ENCODE data around the gene CD47.

CD47 gene

GRCh38 chr3:108013141-108014055, 77.4 kb downstream of the CD47 start:
- DNase-seq (ENCODE audit: low read depth in 2 of 2): no peak

DNA sequence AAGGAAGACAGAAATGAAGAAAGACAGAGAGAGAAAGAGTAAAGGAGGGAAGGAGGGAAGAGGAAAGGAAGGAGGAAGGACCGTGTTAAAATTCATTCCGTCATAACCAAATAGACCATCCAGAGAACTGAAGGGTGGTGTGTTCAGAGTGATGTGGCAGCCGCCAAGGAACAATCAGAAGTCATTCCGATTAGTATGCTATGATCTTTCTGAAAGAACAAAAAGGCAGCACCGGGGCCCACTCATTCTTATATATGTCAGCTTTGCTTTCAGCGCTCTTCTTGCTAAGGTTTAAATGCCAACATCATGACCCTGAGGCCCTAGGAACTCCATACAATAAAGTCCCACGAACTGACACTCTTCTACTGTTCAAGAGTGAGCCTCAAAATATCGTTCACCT, 78.5 kb downstream of the CD47 start:
- DNase-seq (ENCODE audit: low read depth in 2 of 2): no peak

- no peak for DNase-seq (ENCODE audit: low read depth in 2 of 2)
Measured at GRCh38 chr3:108011616-108012015, 79.2 kb downstream of the CD47 start.

DNA sequence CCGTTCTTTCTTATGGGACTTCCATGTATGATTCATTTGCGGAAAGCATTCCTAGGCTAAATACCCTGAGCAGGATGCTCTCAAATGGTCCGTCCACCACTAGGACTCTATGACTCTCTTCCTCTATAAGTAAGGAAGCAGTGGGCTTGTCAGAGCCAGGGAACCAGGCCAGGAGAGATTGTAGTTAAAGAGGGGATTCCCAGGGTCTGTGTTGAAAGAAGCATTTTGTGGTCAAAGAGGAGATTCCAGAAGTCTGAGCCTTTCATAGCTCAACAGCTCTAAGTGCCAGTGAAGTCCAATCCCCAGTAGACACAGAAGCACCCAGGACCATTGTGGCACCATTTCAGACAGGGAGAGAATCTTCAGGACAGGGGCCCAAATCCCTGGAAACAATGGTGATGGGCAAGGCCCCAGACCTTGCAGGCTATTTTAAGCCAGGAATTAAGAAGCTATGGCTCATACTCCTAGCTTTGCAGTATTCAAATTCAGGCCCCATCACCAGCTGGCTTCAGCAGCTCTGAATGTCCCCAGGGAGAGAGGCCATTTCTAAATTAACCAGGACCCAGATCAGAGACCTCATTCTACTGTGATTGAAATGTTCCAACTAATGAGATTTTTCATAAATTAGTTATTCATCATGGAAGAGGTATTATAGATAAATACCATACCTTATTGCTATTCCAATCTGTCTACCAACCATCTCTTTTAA, 81.7 kb downstream of the CD47 start:
- no peak for DNase-seq (ENCODE audit: low read depth in 2 of 2)

DNA sequence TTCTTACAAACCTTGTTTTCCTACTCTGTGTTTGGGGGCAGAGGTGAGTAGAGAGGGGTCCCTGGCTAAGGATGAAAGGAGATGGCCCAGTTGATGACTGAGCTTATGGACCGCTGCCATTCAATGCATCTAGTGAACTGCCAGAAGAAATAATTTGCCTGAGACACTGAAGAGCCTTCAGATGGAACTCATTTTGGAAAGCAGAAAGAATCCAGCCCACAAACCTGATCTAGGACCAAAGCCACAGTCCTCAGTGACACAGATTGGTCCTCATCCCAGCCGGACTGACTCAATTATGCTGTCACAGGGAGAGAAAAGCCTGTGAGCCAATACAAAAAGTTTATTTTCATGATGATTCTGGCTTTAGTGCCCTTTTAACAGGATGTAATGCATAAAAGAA, 82.7 kb downstream of the CD47 start:
- DNase-seq (ENCODE audit: low read depth in 2 of 2): no peak

GRCh38 chr3:108006881-108007331, 83.9 kb downstream of the CD47 start:
- DNase-seq (ENCODE audit: low read depth in 2 of 2): no peak

GRCh38 chr3:108006077-108006771, 84.6 kb downstream of the CD47 start:
- DNase-seq (ENCODE audit: low read depth in 2 of 2): no peak

GRCh38 chr3:108004647-108005046, 86.2 kb downstream of the CD47 start:
- no peak for DNase-seq (ENCODE audit: low read depth in 2 of 2)

DNA sequence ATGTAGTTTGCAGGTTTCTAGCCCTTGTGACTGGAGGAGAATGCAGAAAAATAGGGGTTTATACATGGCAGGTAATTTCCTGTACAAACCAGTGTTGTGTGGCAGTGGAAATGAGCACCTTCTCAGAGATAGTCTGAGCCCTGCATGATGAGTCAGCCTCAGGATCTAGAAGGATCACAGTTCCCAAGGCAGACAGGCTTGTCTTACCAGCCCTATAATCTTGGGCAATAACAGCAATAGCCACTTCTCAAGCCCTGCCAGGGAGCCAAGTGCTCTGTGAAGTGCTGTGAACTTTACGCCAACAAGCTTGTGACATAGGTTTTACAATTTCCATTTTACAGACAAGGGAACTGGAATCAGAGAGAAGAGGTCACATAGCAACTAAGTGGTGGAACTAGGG, 89.4 kb downstream of the CD47 start:
- DNase-seq (ENCODE audit: low read depth in 2 of 2): no peak

DNA sequence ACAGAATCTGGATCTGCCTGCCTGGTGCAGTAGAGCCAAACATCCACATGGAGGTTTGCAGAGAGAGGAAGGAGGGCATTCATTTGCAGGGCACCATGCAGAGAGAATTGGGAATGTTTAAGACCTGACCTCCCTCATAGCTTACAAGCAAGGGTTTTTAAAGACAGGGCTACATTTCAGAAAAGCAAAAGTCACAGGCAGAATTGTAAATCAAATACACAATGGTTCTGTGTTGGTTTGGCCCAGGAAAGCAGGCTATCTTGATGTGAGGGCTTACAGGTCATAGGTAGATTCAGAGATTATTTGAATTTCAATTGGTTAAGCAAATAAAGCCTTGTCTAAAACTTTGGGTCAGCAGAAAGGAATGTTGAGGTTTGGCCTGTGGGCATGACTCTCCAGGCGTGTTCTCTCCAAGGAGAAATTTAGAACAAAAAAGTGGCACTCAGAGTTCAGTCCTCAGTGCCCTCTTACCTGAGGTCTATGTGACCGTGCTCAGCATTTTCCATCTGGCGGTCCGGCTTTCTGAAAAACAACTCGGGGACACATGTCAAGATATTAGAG, 91.5 kb downstream of the CD47 start:
- no peak for DNase-seq (ENCODE audit: low read depth in 2 of 2)

DNA sequence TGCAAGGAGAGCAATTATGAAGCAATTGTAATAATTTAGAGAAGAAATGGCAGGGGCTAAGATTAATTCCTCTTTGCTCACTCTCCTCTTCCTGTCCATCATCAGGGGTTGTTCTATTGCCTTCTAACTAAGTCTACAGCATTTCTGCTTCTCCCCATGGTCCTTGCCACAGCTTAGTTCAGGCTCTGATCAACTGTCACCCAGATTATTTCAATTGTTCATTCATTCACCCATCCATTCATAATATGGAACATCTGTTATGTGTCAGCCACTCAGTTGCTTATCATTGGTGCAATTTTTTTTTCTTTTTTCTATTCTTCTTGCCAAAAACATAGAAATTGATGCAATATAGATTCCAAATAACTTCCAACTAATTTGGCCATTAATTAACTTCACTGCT, 93.2 kb downstream of the CD47 start:
- DNase-seq (ENCODE audit: low read depth in 2 of 2): no peak

GRCh38 chr3:107995823-107996222, 95.0 kb downstream of the CD47 start:
- DNase-seq (ENCODE audit: low read depth in 2 of 2): no peak

DNA sequence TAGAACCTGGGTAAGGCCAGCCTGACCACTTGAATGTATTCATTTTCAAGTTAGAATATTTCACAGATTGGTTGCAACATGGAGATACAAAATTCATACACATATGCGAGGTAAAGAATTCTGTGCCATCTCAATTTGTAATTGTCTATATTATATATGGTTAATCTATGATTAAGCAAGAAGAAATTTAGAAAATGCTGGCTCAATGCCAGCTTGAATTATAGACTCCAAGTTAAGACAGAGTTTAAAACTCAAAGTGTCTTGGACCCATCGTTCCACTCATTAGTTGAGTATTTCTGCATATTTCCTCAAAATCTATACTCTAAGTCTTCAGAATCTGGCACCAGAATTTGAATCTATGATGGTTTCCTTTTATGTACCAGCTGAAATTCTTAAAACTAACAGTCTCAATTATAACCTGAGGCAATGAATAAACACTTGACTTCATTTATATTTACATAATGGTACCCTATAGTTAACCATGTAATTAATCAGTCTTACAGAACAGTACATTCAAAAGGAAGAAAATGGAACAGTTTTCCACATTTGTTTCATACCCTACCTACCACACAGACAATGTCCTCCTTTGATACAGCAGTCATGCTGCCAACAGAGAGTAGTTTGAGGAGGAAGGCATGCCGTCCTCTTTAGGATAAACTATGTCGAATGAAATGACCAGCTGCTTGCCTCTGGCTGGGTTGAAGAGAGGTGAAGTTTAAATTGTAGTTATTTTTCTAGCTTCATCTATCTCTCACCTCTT, 95.7 kb downstream of the CD47 start:
- no peak for DNase-seq (ENCODE audit: low read depth in 2 of 2)

DNA sequence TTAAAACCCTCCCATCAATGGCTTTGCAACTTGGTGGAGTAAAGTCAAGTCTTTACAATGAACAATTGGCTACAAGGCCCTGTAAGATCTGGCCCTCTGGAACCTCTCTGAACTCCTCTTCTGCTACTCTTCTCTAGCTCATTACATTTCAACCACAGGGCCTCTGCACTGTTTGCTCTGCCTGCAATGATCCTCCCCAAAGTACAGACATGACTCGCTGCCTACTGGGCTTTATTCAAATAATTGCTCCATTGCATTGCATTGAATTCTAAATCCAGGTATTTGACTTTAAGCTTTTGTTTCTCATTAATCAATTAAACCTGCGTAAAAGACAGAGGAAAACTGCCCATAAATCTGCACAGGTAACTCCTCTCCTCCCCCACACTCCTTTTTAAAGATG, 96.7 kb downstream of the CD47 start:
- DNase-seq (ENCODE audit: low read depth in 2 of 2): no peak

GRCh38 chr3:107993771-107994170, 97.1 kb downstream of the CD47 start:
- no peak for DNase-seq (ENCODE audit: low read depth in 2 of 2)
